NCI-H2196 treated with DMSO at 0.1 percent for 48 hours (cell line): ENCODE data around the gene GPRC5B.

Experiments used
- DNase-seq: peaks from one replicate; lab custom pipeline; 2025; ENCODE audit not compliant: unreplicated experiment; lab: John Stamatoyannopoulos, UW

Gene GPRC5B

GRCh38 chr16:19898924-19899604 lies 14.4 kb upstream of the GPRC5B start:
- peak; percentile 45 for DNase-seq

DNA sequence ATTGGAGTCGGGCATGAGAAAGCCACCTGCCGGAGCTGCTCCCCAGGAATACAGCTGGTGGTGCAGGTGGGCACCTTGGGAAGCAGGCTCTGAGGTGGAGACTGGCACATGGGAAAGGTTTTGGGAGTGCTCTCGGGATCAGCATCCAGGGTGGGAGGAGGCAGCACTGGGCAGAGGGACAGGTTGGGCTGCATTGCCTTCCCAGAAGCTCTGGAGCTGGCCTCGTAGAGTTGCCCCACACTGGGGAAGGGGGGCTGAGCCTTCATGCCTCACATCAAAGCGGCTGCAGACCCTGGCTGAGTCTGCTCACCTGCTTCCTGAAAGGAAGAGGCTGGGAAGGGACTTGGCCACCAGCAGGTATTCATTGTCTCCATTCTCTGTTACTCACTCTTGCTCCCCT lies 13.5 kb upstream of the GPRC5B start:
- DNase-seq: no peak

- no peak for DNase-seq
These were observed 12.3 kb upstream of the GPRC5B start for GRCh38 chr16:19896951-19897350.

DNA sequence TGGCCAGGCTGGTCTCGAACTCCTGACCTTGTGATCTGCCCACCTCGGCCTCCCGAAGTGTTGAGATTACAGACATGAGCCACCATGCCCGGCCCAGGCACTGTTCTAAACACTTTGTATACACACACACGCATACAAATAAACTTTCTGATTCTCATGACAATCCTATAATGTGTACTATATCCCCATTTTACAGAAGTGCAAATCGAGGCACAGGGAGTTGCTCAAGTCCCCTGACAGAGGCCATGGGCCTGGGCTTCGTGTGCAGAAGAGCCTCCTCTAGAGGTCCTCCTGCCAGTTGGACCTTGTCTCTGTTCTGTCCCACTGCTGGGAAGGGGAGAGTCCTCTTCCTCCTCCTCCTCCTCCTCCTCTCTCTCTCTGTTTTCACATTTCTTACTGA lies 9.9 kb upstream of the GPRC5B start:
- DNase-seq: no peak

DNA sequence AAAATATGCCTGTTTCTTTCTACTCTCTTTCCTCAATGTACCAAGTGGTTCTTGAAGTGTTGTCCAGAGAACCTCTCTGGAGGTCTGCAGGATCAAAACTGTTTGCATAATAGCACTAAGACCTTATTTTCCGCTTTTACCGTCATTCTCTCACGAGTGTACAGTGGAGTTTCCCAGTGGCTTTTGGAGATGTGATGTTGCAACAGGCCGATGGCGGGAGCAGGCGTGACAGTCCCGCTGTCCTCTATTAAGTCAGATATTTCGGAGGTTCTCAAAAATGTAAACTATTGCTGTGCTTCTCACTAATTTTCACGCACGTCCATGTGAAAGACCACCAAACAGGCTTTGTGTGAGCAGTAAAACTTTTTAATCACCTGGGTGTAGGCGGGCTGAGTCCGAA lies 8.3 kb upstream of the GPRC5B start:
- no peak for DNase-seq

DNA sequence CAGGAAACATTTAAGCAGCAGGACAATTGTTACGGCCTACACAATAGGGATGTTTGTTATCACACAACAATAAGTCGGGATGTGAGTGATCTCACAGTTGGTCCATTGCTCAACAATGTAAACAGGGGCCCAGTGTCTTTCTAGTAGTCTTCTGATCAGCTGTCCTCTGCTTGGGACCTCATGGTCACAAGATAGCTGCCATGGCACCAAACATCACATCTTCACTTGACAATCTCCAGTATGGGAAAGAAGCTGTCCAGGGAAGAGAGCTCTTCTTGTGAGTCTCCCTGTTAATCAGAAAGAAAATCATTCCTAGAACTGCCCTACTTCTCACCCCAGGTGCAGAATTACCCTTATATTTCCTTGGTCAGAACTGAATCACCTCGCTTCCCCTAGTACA lies 6.3 kb upstream of the GPRC5B start:
- no peak for DNase-seq

- no peak for DNase-seq
These were observed 4.2 kb upstream of the GPRC5B start for GRCh38 chr16:19888834-19889233.

DNA sequence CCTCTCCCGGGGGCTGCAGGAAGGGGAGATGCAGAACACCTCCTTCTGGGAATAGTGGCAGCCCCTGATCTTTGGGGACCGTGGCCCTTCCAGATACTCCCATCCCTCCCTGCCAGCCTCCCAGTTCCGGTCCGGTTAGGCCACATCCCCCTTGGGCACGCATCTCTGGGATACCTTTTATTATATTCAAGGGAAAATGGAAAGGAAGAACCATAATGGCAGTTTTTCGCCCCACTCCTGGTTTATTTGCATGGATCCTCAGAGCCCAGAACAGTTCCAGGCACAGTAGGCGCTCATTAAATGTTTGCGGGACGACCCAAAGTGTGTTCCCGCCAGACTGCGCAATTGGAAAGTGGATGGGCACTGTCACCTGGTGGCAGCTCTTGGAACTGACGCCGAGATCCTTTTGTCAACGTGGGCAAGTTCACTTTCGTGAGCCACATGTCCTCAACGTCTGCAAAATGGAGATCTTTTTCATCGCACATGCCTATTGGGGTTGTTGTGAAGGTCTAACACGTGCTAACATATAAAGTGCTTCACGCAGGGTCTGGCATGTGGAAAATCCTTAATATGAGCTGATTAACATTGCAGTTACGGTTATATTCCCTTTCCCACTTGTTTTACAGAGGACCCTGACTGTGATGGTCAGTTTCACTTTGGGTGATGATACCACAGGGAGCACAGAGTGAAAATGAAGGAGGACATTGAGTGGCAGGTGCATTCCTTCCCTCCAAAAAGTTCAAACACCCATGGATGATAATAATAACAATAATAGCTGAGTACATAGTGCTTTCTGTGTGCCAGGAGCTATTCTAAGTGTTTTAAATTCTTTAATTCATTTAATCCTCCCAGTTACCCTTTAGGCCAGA lies 1.7 kb upstream of the GPRC5B start:
- peak; percentile 63 for DNase-seq

DNA sequence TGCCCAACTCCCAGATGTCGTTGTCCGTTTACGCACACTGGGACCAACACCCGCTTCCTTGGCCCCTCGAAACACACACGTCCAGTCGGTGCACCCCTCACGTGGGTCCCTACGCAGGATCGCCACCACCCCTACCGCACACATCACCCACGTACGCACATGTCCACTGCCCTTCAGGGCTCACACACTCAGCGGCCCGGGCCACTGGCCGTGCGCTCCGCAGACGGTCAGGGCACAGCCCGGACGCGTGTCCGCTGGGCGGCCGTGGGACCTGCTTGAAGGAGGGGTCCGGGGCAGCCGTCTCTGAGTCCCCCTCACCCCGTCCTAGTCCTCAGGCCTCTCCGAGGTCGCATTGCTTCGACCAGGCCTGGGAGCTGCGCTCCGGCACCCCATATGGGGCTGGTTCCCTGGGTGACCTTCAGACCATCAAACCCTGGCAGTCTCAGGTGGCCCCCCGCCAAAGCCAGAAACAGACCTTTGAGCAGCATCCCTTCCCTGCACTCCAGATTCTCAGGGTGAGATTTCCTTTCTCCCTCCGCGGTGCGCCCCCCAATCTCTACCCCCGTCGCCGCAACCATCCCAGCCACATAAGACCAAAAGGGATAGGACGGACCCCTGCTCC lies 914 bp upstream of the GPRC5B start:
- no peak for DNase-seq

GRCh38 chr16:19883966-19884485 lies 622 bp downstream of the GPRC5B start:
- DNase-seq: no peak

DNA sequence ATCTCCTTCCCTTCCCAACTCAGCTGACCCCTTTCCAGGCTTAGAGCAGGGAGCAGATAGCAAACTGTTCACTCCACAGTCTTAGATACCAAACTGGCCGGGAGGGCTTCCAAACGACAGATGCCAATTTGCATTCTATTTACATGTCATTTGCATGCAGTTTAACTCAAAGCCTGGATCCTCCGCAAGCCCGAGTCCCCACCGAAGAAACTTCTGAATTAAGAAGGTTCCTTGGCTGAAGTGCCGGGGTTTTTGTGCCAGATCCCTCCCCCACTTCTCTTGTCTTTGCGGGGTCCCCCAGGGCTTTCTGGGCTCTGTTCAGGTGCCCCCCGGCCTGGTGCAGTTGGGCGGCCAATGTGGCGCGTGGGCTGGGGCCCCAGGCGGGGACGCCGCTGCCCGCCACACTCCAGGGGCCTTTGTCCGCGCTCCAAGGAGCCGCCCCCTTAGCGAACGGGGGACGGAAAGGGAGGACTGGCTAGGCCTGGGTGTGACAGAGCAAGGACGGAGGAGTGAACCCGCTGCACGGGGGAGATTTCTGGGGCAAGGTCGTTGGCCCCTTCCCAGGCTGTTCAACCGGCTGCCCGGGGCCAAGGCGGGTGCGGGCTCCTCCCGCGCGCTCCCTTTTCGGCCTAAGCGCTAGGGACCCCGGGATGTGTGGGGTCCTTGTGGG lies 1.2 kb downstream of the GPRC5B start:
- DNase-seq: peak; percentile 12

- DNase-seq: no peak
These were observed 2.0 kb downstream of the GPRC5B start for GRCh38 chr16:19882646-19883045.

DNA sequence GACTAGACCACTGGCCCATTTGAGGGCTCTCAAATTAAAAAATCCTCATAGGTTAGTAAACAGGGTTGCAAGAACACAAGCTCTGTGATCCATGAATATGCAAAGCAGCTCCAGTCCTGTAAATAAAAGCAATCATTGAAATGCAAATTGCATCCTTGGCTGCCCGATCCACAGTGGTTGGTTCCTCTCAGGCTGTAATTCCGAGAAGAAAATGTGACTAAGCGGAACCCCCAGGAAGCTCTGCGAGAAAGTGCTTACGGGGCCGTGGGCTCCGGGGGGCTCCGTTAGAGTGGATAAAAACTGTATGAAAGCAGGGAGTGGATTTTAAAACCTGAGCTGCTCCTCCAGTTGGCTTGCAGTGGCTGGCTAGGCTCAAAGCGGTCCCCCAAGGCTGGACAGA lies 2.5 kb downstream of the GPRC5B start:
- DNase-seq: no peak

DNA sequence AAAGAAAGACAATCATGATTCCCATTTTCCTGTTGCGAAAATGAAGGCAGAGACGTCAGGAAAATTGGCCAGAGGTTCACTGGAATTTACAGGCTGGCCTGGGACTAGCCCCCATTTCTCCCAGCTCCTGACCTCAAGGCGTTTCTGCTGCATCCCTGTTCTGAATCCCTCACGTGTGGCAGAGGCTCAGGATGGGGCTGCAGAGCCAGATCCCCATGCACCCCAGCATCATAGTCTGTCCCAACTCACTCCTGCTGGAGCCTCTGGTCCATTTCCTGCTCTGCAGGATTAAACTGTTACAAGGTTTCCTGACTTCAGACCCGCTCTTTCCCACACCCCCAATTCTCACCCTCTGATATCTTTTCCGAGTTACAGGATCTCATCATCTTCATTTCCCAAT lies 2.9 kb downstream of the GPRC5B start:
- DNase-seq: no peak

GRCh38 chr16:19881028-19881427 lies 3.6 kb downstream of the GPRC5B start:
- no peak for DNase-seq

- DNase-seq: peak; percentile 94
These were observed 5.3 kb downstream of the GPRC5B start for GRCh38 chr16:19879241-19879792.

- no peak for DNase-seq
These were observed 5.9 kb downstream of the GPRC5B start for GRCh38 chr16:19878757-19879156.

GRCh38 chr16:19876501-19877059 lies 8.1 kb downstream of the GPRC5B start:
- DNase-seq: no peak

- DNase-seq: no peak
These were observed 8.7 kb downstream of the GPRC5B start for GRCh38 chr16:19875900-19876299.

- no peak for DNase-seq
These were observed 9.6 kb downstream of the GPRC5B start for GRCh38 chr16:19874851-19875546.
